Panc1 (cell line): Measurements from ENCODE around the gene LARP7.
"Not testable (repeated sequence)": the region's sequence is repeated elsewhere in the genome, so short reads cannot be mapped to it uniquely, and the experiment has no call there.

Experiments
- CTCF ChIP-seq: fragments of 450-650 bp; IDR thresholded peaks from 2 replicates; pipeline ENCODE4 v1.5.1; 2017; ENCODE audit warnings: mild to moderate bottlenecking
- POLR2AphosphoS5 ChIP-seq: IDR thresholded peaks from 2 replicates; pipeline ENCODE4 v1.6.1; 2012; ENCODE audit warnings: mild to moderate bottlenecking, low read depth, low read length, moderate library complexity
- REST ChIP-seq, 2 experiments: IDR thresholded peaks; 2 replicates each; pipeline ENCODE4 v1.6.1; 2011 to 2012; ENCODE audit warnings: low read depth in 2 of 2, control low read depth in 1 of 2, low read length in 1 of 2, mild to moderate bottlenecking in 1 of 2, moderate library complexity in 1 of 2; ENCODE audit not compliant: insufficient read depth in 1 of 2
- SIN3A ChIP-seq: IDR thresholded peaks from 2 replicates; pipeline ENCODE4 v1.6.1; 2012; ENCODE audit warnings: low read depth, mild to moderate bottlenecking, low read length, moderate library complexity, borderline replicate concordance; ENCODE audit not compliant: insufficient read depth
- TCF7L2 ChIP-seq: IDR thresholded peaks from 2 replicates; pipeline ENCODE4 v1.6.1; 2011; ENCODE audit warnings: mild to moderate bottlenecking, low read depth, low read length, inconsistent platforms

- TF ChIP-seq CTCF; POLR2AphosphoS5; TCF7L2; REST (IDR thresholded peaks at IDR 0.05; ENCODE audit: insufficient read depth in 1 of 2, low read depth in 2 of 2, low read length in 1 of 2); SIN3A: not testable (repeated sequence)
Measured at GRCh38 chr4:112656115-112656514, 19.2 kb downstream of the LARP7 start.
